ENCODE measurements around the gene GDF10.

DNA sequence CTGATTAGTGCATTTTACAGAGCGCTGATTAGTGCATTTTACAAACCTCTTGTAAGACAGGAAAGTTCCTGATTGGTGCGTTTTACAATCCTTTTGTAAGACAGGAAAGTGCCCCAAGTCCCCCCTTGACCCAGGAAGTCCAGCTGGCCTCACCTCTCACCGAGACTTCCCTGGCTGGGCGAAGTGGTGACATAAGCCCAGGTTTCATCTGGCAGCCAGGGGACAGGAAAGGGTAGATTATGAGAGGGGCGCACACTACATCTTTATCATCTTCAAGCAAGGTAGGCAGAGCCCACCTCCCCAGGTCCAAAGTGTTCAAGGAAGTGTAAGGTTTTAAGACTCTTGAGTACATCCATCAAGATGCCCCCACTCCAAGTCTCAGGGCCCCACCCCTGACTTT is 5.5 kb upstream of the GDF10 start:
- TF ChIP-seq, protein P1, sequence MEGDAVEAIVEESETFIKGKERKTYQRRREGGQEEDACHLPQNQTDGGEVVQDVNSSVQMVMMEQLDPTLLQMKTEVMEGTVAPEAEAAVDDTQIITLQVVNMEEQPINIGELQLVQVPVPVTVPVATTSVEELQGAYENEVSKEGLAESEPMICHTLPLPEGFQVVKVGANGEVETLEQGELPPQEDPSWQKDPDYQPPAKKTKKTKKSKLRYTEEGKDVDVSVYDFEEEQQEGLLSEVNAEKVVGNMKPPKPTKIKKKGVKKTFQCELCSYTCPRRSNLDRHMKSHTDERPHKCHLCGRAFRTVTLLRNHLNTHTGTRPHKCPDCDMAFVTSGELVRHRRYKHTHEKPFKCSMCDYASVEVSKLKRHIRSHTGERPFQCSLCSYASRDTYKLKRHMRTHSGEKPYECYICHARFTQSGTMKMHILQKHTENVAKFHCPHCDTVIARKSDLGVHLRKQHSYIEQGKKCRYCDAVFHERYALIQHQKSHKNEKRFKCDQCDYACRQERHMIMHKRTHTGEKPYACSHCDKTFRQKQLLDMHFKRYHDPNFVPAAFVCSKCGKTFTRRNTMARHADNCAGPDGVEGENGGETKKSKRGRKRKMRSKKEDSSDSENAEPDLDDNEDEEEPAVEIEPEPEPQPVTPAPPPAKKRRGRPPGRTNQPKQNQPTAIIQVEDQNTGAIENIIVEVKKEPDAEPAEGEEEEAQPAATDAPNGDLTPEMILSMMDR (IDR thresholded peaks at IDR 0.05): no peak
- TF ChIP-seq EZH2 (IDR thresholded peaks at IDR 0.05; ENCODE audit: borderline replicate concordance, insufficient read depth, low read depth, low read length, poor library complexity, severe bottlenecking): no peak
